SU-DHL-6 (cell line): ENCODE data around the gene POMT2.

Source experiments
- EZH2phosphoT487 ChIP-seq: fragments of 200-600 bp; sonication (generic), shearing (Covaris generic); conservative IDR thresholded peaks from 2 replicates; pipeline ENCODE4 v1.6.1; 2018; ENCODE audit warnings: mild to moderate bottlenecking, antibody characterized with exemption, low read length, moderate library complexity, mixed read lengths
- TF ChIP-seq, protein P1 (sequence below): fragments of 200-600 bp; sonication (generic); IDR thresholded peaks from one replicate; pipeline ENCODE4 v1.5.1; 2017; ENCODE audit warnings: antibody characterized with exemption, mild to moderate bottlenecking, low read length, moderate library complexity; ENCODE audit not compliant: insufficient read depth, poor library complexity, severe bottlenecking

DNA sequence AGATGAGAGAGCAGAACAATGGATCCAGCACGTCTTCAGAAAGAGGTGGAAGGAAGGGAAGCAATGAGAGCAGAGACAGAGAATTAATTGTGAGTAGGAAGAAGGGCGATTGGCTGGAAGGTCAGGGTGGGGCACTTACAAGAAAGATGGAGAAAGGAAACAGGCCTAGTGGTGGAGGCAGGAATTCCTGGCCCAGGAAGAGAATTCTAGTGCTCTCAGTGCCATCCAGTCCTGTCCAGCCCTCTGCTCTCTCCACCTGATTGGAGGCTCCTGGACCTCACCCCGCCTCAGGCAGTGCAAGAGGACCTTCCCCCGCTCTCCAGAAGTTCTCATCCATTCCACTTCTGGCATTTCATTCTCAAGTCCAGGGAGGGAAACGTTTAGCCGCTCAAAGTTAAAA lies 92.6 kb downstream of the POMT2 start:
- no peak for TF ChIP-seq EZH2phosphoT487
- TF ChIP-seq, protein P1, sequence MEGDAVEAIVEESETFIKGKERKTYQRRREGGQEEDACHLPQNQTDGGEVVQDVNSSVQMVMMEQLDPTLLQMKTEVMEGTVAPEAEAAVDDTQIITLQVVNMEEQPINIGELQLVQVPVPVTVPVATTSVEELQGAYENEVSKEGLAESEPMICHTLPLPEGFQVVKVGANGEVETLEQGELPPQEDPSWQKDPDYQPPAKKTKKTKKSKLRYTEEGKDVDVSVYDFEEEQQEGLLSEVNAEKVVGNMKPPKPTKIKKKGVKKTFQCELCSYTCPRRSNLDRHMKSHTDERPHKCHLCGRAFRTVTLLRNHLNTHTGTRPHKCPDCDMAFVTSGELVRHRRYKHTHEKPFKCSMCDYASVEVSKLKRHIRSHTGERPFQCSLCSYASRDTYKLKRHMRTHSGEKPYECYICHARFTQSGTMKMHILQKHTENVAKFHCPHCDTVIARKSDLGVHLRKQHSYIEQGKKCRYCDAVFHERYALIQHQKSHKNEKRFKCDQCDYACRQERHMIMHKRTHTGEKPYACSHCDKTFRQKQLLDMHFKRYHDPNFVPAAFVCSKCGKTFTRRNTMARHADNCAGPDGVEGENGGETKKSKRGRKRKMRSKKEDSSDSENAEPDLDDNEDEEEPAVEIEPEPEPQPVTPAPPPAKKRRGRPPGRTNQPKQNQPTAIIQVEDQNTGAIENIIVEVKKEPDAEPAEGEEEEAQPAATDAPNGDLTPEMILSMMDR = no peak
